ENCODE data around the gene GAS1.
A peak's percentile ranks its signal among the peaks of the same experiment; 100 is the strongest.

The GAS1 gene

DNA sequence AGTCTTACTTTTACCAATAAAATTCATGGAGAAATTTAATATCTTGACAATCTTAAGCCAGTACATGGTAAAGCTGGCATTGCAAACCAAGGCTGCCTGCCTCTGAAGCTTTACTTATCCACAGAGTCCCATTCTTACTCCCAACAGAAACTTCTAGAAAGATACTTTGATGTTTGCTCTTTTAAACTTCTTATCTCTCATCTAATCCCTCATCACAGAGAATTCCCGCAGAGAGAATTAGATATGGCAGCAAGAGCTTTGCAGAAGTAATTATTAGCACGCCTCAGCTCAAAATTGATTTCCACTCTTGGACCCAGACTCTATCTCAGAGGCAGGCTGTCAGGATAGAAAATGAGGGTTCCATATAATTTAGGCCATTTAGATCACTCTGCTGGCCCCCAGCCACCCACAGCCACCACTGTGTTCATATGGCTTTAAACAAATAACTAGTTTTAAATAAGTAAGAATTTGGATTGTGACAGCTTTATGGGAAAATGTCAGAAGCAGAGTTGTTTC is 37.9 kb upstream of the GAS1 start:
- no peak for DNase-seq (ENCODE audit: low read depth)
- H3K4me3 ChIP-seq (replicated peaks; ENCODE audit: low read depth, low read length): no peak overlapping the region
- no peak for TF ChIP-seq CTCF (IDR thresholded peaks at IDR 0.05; ENCODE audit: low read length, missing control alignments)

- DNase-seq (ENCODE audit: low read depth): peak; percentile 99
- TF ChIP-seq CTCF (IDR thresholded peaks at IDR 0.05; ENCODE audit: low read length, missing control alignments): no peak
- no peak overlapping the region for H3K4me3 ChIP-seq (replicated peaks; ENCODE audit: low read depth, low read length)
Measured at GRCh38 chr9:86983620-86984259, 36.4 kb upstream of the GAS1 start.

GRCh38 chr9:86983249-86983619 is 35.9 kb upstream of the GAS1 start:
- H3K4me3 ChIP-seq (replicated peaks; ENCODE audit: low read depth, low read length): no peak overlapping the region
- peak; percentile 98 for DNase-seq (ENCODE audit: low read depth)
- TF ChIP-seq CTCF (IDR thresholded peaks at IDR 0.05; ENCODE audit: low read length, missing control alignments): no peak

- DNase-seq (ENCODE audit: low read depth): no peak
- H3K4me3 ChIP-seq (replicated peaks; ENCODE audit: low read depth, low read length): no peak overlapping the region
- TF ChIP-seq CTCF (IDR thresholded peaks at IDR 0.05; ENCODE audit: low read length, missing control alignments): no peak
Measured at GRCh38 chr9:86980802-86981201, 33.5 kb upstream of the GAS1 start.

DNA sequence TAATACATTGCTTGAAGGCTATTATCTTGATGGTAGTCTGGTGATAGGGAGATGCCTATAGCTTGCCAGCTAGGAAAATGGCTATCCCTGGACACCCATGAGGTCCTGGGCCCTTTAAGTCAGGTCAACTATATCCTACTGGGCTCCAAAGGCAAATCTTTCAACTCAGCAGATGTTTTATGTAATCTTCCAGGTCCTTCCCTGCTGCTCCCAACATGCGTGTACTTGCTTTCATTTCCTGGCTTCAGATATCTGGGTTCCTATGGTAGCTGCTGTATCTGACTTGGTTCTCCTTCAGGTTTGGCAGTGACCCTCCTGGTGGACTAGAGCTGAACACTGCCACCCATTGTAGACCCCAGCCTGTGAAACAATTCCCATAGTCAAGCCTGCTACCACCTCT is 32.4 kb upstream of the GAS1 start:
- no peak for DNase-seq (ENCODE audit: low read depth)
- TF ChIP-seq CTCF (IDR thresholded peaks at IDR 0.05; ENCODE audit: low read length, missing control alignments): no peak
- no peak overlapping the region for H3K4me3 ChIP-seq (replicated peaks; ENCODE audit: low read depth, low read length)

GRCh38 chr9:86978922-86979474 is 31.7 kb upstream of the GAS1 start:
- no peak for TF ChIP-seq CTCF (IDR thresholded peaks at IDR 0.05; ENCODE audit: low read length, missing control alignments)
- no peak overlapping the region for H3K4me3 ChIP-seq (replicated peaks; ENCODE audit: low read depth, low read length)
- peak; percentile 60 for DNase-seq (ENCODE audit: low read depth)

DNA sequence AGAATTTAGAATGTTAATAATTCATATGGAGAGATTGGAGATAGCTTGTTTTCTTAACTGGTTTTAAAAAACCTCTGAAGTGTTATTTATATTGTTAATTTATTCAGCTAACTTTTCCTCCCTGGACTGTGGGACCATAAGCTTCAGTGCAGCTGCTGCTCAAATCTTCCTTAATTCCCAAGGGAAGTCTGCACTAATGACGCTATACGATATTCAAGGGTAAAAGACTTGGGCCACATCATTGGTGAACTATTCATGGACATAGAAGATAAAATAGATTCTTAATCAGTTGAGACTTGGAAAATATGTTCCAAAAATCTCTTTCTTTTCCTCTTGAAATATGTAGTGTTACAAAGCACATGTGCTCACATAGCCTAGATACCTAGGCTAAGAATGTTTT is 31.1 kb upstream of the GAS1 start:
- peak; percentile 61 for DNase-seq (ENCODE audit: low read depth)
- H3K4me3 ChIP-seq (replicated peaks; ENCODE audit: low read depth, low read length): no peak overlapping the region
- no peak for TF ChIP-seq CTCF (IDR thresholded peaks at IDR 0.05; ENCODE audit: low read length, missing control alignments)

All from fibroblast of pulmonary artery (primary cell).